Activated CD4-positive, alpha-beta memory T cell treated with anti-CD3 and anti-CD28 coated beads for 36 hours (primary cell): Measurements from ENCODE around the gene DHX57. TPM values are rescaled to one million over a fixed set of nuclear protein-coding genes. Genes with fewer than 3 reads are reported as not detected.
A peak's percentile ranks its signal among the peaks of the same experiment; 100 is the strongest.

Experiments
- CTCF ChIA-PET: fragments of 350-600 bp; sonication (Branson Sonifier 250); formaldehyde crosslinking; loops from one replicate; lab custom pipeline; 2021; ENCODE audit warnings: antibody characterized with exemption, inconsistent platforms; lab: Charles Lee
- POLR2A ChIA-PET: fragments of 350-600 bp; sonication (Branson Sonifier 250); formaldehyde crosslinking; loops from one replicate; lab custom pipeline; 2021; ENCODE audit warnings: antibody characterized with exemption; lab: Charles Lee
- DNase-seq: peaks from one replicate; pipeline ENCODE4 v3.0.0-alpha.2; 2020
- H3K27ac Mint-ChIP-seq: one replicate; pipeline ENCODE4 v1.8.0; 2021; ENCODE audit warnings: mixed read lengths
- H3K27me3 Mint-ChIP-seq: one replicate; pipeline ENCODE4 v1.8.0; 2021; ENCODE audit warnings: mixed read lengths
- H3K36me3 Mint-ChIP-seq: one replicate; pipeline ENCODE4 v1.8.0; 2021; ENCODE audit warnings: mixed read lengths
- H3K4me1 Mint-ChIP-seq: one replicate; pipeline ENCODE4 v1.8.0; 2021; ENCODE audit warnings: low read depth, mixed read lengths
- H3K4me3 Mint-ChIP-seq: one replicate; pipeline ENCODE4 v1.8.0; 2021; ENCODE audit warnings: mild to moderate bottlenecking, mixed read lengths
- H3K9me3 Mint-ChIP-seq: one replicate; pipeline ENCODE4 v1.8.0; 2021; ENCODE audit warnings: mixed read lengths
- intact Hi-C: fragments of 100-400 bp; cut with micrococcal nuclease; formaldehyde crosslinking; loops from one replicate; pipeline ENCODE4 v1.15.1; 2023
- total RNA-seq, 2 experiments: library from RNA; stranded (reverse); gene quantifications; one replicate each; pipeline ENCODE4 v1.2.3, GENCODE V29; 2021

DHX57 gene
- total RNA-seq, 2 experiments from 2014 or later, result 14.4 to 14.6 TPM

- Mint-ChIP-seq H3K36me3 (peaks cover 1% of the 10 kb centered on the region), H3K9me3 (no peaks in the 10 kb centered on the region), H3K27ac (no peak within 1 kb of the TSS), H3K27me3 (no peaks in the 10 kb centered on the region), H3K4me1 (peaks cover 4% of the 10 kb centered on the region), H3K4me3 (no peak within 1 kb of the TSS)
- intact Hi-C loops, result no loop called here
- CTCF ChIA-PET, result interaction anchor here (0.6 kb wide), 1 partner anchor 353 kb away, joined by 3 read pairs; no protein-coding TSS in a partner anchor
- POLR2A ChIA-PET, result no interaction called here
- DNase-seq, result no peak
These were observed 13.8 kb upstream of the DHX57 start, which contains the start of gene ARHGEF33 for GRCh38 chr2:38889575-38889974. Gene ARHGEF33 (plus strand): TSS chr2:38889875. CDS start chr2:38919448, 29,573 bp downstream.

- H3K36me3 Mint-ChIP-seq, result peaks cover 1% of the 10 kb centered on the region
- H3K27me3 Mint-ChIP-seq, result no peaks in the 10 kb centered on the region
- peaks cover 4% of the 10 kb centered on the region for H3K4me1 Mint-ChIP-seq
- intact Hi-C loops, result no loop called here
- DNase-seq, result no peak
- H3K9me3 Mint-ChIP-seq, result no peaks in the 10 kb centered on the region
- CTCF ChIA-PET, result interaction anchor here (0.6 kb wide), 1 partner anchor 353 kb away, joined by 3 read pairs; no protein-coding TSS in a partner anchor
- POLR2A ChIA-PET, result no interaction called here
- no peak overlapping the region for H3K4me3 Mint-ChIP-seq
- H3K27ac Mint-ChIP-seq, result no peak overlapping the region
These were observed 13.3 kb upstream of the DHX57 start for GRCh38 chr2:38889045-38889444.

- intact Hi-C loops, result no loop called here
- no peak overlapping the region for H3K27ac Mint-ChIP-seq
- H3K36me3 Mint-ChIP-seq, result peaks cover 1% of the 10 kb centered on the region
- no peak for DNase-seq
- peaks cover 4% of the 10 kb centered on the region for H3K4me1 Mint-ChIP-seq
- H3K9me3 Mint-ChIP-seq, result no peaks in the 10 kb centered on the region
- ChIA-PET CTCF (no interaction called here), POLR2A (no interaction called here)
- H3K4me3 Mint-ChIP-seq, result no peak overlapping the region
- no peaks in the 10 kb centered on the region for H3K27me3 Mint-ChIP-seq
These were observed 12.3 kb upstream of the DHX57 start for GRCh38 chr2:38887902-38888554.

GRCh38 chr2:38887347-38887746, 11.6 kb upstream of the DHX57 start:
- ChIA-PET CTCF (interaction anchor here (2.0 kb wide), 1 partner anchor 60 kb away, joined by 4 read pairs; no protein-coding TSS in a partner anchor), POLR2A (no interaction called here)
- Mint-ChIP-seq H3K27ac (no peak overlapping the region), H3K9me3 (no peaks in the 10 kb centered on the region), H3K4me3 (no peak overlapping the region), H3K27me3 (no peaks in the 10 kb centered on the region), H3K4me1 (no peaks in the 10 kb centered on the region), H3K36me3 (peaks cover 1% of the 10 kb centered on the region)
- no peak for DNase-seq
- intact Hi-C loops, result no loop called here

DNA sequence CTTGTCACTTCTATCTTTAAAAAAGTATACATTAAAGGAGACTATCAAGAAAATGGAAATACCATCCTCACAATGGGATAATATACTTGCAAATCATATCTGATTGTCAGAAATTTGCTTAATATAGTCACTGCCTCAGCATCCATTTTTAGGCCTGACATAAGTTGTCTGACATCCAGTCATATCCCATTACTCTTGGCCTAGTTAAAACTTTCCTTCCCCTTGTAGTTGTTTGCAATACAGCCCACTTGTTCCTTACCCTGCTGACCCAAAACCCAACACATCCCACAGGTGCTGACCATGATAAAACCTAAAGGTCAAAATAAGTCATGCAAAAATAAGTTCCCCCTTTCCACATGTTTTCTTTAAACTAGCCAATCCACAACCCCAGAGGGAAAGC, 10.3 kb upstream of the DHX57 start:
- intact Hi-C loops, result no loop called here
- H3K9me3 Mint-ChIP-seq, result no peaks in the 10 kb centered on the region
- POLR2A ChIA-PET, result no interaction called here
- no peaks in the 10 kb centered on the region for H3K27me3 Mint-ChIP-seq
- no peak for DNase-seq
- no peaks in the 10 kb centered on the region for H3K4me1 Mint-ChIP-seq
- no peak overlapping the region for H3K4me3 Mint-ChIP-seq
- no peak overlapping the region for H3K27ac Mint-ChIP-seq
- peaks cover 1% of the 10 kb centered on the region for H3K36me3 Mint-ChIP-seq
- CTCF ChIA-PET, result interaction anchor here (2.0 kb wide), 1 partner anchor 62 kb away, joined by 4 read pairs; no protein-coding TSS in a partner anchor

DNA sequence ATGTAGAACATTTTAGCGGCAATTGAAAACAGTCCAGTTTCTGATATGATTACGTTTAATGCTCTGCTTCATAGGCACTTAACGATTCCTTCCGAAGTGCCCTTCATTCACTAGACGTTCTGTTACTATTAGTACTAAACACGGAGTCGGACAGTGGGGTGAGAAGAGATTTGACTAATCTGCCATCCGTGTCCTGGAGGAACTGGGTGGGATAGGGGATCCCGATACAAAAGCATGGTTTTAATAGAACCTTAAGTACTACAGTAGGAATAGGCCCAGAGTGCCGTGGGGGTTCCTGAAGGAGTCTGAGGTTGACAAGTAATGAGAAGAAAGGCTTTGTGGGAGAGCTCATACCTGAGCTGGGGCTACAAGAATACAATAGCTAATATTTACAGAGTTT, 673 bp upstream of the DHX57 start:
- Mint-ChIP-seq H3K27me3 (no peaks in the 10 kb centered on the region), H3K36me3 (peaks cover 6% of the 10 kb centered on the region), H3K4me1 (peaks cover 22% of the 10 kb centered on the region), H3K4me3 (peak overlapping the region; percentile 97), H3K9me3 (peaks cover 2% of the 10 kb centered on the region), H3K27ac (no peak overlapping the region)
- no peak for DNase-seq
- ChIA-PET CTCF (interaction anchor here (1.2 kb wide), 3 partner anchors 71 to 352 kb away, joined by 3 to 6 read pairs (median 4); no protein-coding TSS in a partner anchor), POLR2A (interaction anchor here (1.5 kb wide), 1 partner anchor 125 kb away, joined by 7 read pairs; the partner anchor contains the start of gene SRSF7)
- intact Hi-C loops, result no loop called here

DNA sequence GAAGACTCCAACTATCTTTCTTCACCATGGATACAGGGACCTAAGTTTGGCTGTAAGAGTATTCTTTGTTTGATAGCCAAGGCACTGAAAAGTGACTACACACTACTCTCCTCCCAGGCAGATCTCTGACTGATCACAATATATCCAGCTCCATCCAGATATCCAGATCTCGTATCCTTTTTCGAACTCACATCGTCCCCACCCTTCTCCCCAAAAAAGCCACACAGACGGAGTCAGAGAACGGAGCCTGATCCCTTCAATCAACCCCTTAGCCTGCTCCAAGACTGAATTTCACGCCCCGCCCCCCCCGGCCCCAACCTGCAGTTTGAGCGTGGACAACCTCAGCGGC, 533 bp downstream of the DHX57 start:
- Mint-ChIP-seq H3K4me1 (peaks cover 22% of the 10 kb centered on the region), H3K4me3 (peak overlapping the region; percentile 97), H3K36me3 (peaks cover 9% of the 10 kb centered on the region), H3K9me3 (peaks cover 3% of the 10 kb centered on the region), H3K27me3 (no peaks in the 10 kb centered on the region), H3K27ac (peak overlapping the region; percentile 78)
- POLR2A ChIA-PET, result interaction anchor here (1.5 kb wide), 1 partner anchor 124 kb away, joined by 7 read pairs; the partner anchor contains the start of gene SRSF7
- no peak for DNase-seq
- CTCF ChIA-PET, result interaction anchor here (1.2 kb wide), 1 partner anchor 353 kb away, joined by 4 read pairs; no protein-coding TSS in a partner anchor
- intact Hi-C loops, result no loop called here

DNA sequence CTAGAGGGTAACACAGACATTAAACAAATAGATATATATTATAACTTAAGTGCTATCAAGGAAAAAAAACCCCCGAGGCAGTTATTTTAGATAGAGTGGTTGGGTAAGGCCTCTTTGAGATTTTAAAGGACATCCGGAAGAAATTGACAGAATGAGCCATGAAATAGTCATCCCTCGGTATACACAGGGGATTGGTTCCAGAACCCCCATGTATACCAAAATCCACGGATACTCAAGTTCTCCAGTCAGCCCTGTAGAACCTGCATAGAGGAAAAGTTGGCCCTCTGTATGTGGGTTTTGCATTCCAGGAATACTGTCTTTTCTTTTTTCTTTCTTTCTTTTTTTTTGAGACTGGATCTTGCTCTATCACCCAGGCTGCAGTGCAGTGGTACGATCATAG, 2.0 kb downstream of the DHX57 start:
- Mint-ChIP-seq H3K36me3 (peaks cover 14% of the 10 kb centered on the region), H3K27me3 (no peaks in the 10 kb centered on the region), H3K9me3 (peaks cover 9% of the 10 kb centered on the region), H3K4me3 (no peak overlapping the region), H3K27ac (no peak overlapping the region), H3K4me1 (peaks cover 22% of the 10 kb centered on the region)
- POLR2A ChIA-PET, result no interaction called here
- DNase-seq, result no peak
- CTCF ChIA-PET, result no interaction called here
- intact Hi-C loops, result no loop called here

DNA sequence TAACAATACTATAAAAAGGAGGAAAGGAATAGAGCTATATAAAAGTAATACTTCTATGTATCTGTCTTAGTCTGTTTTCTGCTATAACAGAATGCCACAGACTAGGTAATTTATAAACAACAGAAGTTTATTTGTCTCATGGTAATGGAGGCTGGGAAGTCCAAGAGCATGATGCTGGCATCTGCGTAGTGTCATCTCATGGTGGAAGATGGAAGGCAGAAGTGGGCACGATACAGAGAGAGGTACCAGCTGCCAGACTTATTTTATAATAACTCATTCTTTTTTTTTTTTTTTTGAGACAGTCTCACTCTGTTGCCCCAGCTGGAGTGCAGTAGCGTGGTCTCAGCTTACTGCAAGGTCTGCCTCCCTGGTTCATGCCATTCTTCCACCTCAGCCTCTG, 4.3 kb downstream of the DHX57 start:
- H3K27me3 Mint-ChIP-seq, result no peaks in the 10 kb centered on the region
- DNase-seq, result no peak
- CTCF ChIA-PET, result no interaction called here
- peaks cover 18% of the 10 kb centered on the region for H3K36me3 Mint-ChIP-seq
- H3K27ac Mint-ChIP-seq, result no peak overlapping the region
- H3K9me3 Mint-ChIP-seq, result peaks cover 9% of the 10 kb centered on the region
- H3K4me3 Mint-ChIP-seq, result no peak overlapping the region
- peaks cover 18% of the 10 kb centered on the region for H3K4me1 Mint-ChIP-seq
- POLR2A ChIA-PET, result no interaction called here
- intact Hi-C loops, result no loop called here

- intact Hi-C loops, result no loop called here
- ChIA-PET CTCF (no interaction called here), POLR2A (interaction anchor here (1.8 kb wide), 1 partner anchor 116 kb away, joined by 5 read pairs; the partner anchor contains the start of gene SRSF7)
- H3K27me3 Mint-ChIP-seq, result no peaks in the 10 kb centered on the region
- H3K9me3 Mint-ChIP-seq, result peaks cover 8% of the 10 kb centered on the region
- H3K4me3 Mint-ChIP-seq, result no peak overlapping the region
- DNase-seq, result no peak
- H3K4me1 Mint-ChIP-seq, result peaks cover 8% of the 10 kb centered on the region
- H3K27ac Mint-ChIP-seq, result no peak overlapping the region
- H3K36me3 Mint-ChIP-seq, result peaks cover 19% of the 10 kb centered on the region
These were observed 8.8 kb downstream of the DHX57 start for GRCh38 chr2:38866773-38867443.

DNA sequence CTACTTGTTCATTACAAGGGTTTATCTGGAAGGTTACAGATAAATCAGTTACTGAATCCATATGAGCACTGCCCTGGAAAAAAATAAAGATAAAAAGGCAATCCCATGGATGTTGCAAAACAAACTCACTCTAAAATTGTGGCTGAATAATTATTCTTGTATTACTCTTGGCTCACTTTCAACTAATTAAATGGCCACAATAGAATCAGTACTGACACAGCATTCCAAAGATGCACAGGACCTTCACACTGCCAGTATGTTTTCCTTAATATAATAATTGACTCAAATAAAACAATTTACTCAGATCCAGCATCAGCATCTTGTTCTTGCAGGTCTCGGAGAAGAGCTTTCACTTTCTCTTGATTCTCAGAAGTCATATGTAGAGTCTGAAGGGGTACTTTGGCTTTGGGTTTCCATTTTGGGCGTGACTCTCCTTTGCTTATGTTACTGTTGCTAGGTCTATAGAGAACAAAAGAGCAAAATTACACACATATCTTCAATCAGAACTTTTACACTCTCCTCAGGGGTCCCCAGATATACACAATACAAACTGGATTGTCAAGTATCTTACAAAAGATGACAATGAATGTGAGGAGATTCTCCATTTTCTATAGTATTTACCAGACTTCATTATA, 12.6 kb downstream of the DHX57 start:
- ChIA-PET POLR2A (no interaction called here), CTCF (no interaction called here)
- intact Hi-C loops, result loop anchor here (1.0 kb wide), 1 partner anchor 45 kb away; no protein-coding TSS in a partner anchor
- Mint-ChIP-seq H3K4me3 (no peak overlapping the region), H3K27me3 (no peaks in the 10 kb centered on the region), H3K27ac (no peak overlapping the region), H3K9me3 (no peaks in the 10 kb centered on the region), H3K36me3 (peaks cover 30% of the 10 kb centered on the region), H3K4me1 (peaks cover 8% of the 10 kb centered on the region)
- DNase-seq, result no peak

GRCh38 chr2:38862476-38862875, 13.3 kb downstream of the DHX57 start:
- Mint-ChIP-seq H3K27ac (no peak overlapping the region), H3K4me3 (no peak overlapping the region), H3K9me3 (no peaks in the 10 kb centered on the region), H3K36me3 (peaks cover 30% of the 10 kb centered on the region), H3K27me3 (no peaks in the 10 kb centered on the region), H3K4me1 (peaks cover 8% of the 10 kb centered on the region)
- intact Hi-C loops, result no loop called here
- no peak for DNase-seq
- POLR2A ChIA-PET, result no interaction called here
- CTCF ChIA-PET, result no interaction called here
